HG03039 (cell line): ENCODE results near the gene COQ9.

ENCODE experiments used
- ATAC-seq: cut with Tn5 transposase; IDR thresholded peaks from one replicate; pipeline ENCODE4 v1.9.1; 2021; ENCODE audit warnings: mild to moderate bottlenecking, moderate library complexity; ENCODE audit not compliant: unreplicated experiment

COQ9 gene

GRCh38 chr16:57471852-57472664 lies 24.8 kb downstream of the COQ9 start:
- no peak for ATAC-seq

- no peak for ATAC-seq
Measured at GRCh38 chr16:57472665-57473060, 25.4 kb downstream of the COQ9 start.

GRCh38 chr16:57473176-57473840 lies 26.0 kb downstream of the COQ9 start:
- ATAC-seq, result no peak

GRCh38 chr16:57473906-57474305 lies 26.6 kb downstream of the COQ9 start:
- no peak for ATAC-seq

GRCh38 chr16:57474671-57475661 lies 27.7 kb downstream of the COQ9 start:
- no peak for ATAC-seq

GRCh38 chr16:57475711-57476339 lies 28.5 kb downstream of the COQ9 start:
- peak; percentile 88 for ATAC-seq

- ATAC-seq, result no peak
Measured at GRCh38 chr16:57476546-57477410, 29.5 kb downstream of the COQ9 start.

GRCh38 chr16:57477531-57478202 lies 30.4 kb downstream of the COQ9 start:
- ATAC-seq, result no peak

- no peak for ATAC-seq
Measured at GRCh38 chr16:57478396-57479204, 31.3 kb downstream of the COQ9 start.

GRCh38 chr16:57479205-57479975 lies 32.1 kb downstream of the COQ9 start:
- no peak for ATAC-seq

- ATAC-seq, result no peak
Measured at GRCh38 chr16:57479976-57480753, 32.9 kb downstream of the COQ9 start.

- ATAC-seq, result no peak
Measured at GRCh38 chr16:57480754-57481230, 33.5 kb downstream of the COQ9 start.

- no peak for ATAC-seq
Measured at GRCh38 chr16:57481421-57481820, 34.1 kb downstream of the COQ9 start.

- ATAC-seq, result no peak
Measured at GRCh38 chr16:57482845-57483545, 35.7 kb downstream of the COQ9 start.

GRCh38 chr16:57483725-57484514 lies 36.6 kb downstream of the COQ9 start:
- no peak for ATAC-seq
